ENCODE results near the gene KCNQ5. TPM values are rescaled to one million over a fixed set of nuclear protein-coding genes. Genes with fewer than 3 reads are reported as not detected.

KCNQ5 gene
- total RNA-seq, 1 donor from 2014 or later: 2.1 TPM

DNA sequence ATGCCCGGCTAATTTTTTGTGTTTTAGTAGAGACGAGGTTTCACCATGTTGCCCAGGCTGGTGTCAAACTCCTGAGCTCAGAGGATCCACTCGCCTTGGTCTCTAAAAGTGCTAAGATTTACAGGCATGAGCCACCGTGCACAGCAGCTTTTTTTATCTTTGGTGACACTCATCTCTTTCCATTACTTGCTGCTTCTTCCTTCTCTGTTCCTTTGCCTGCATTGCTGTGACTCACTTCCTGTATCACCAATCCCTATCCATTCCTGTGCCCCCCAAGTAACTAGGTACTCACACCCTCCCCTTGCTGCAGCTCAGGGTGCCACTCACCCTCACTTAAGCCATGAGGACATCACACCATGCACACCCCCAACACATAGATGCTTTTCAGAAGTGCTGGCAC, 578.9 kb downstream of the KCNQ5 start:
- Histone ChIP-seq H3K36me3 (ENCODE audit: control insufficient read depth, insufficient read depth, low read length) (no peaks in the 10 kb centered on the region), H3K4me3 (ENCODE audit: low read depth, low read length) (no peak overlapping the region), H3K27me3 (ENCODE audit: control insufficient read depth, insufficient read depth, low read length) (no peaks in the 10 kb centered on the region)
- DNase-seq (ENCODE audit: low read depth) (no peak), FAIRE-seq (no peak)
- TF ChIP-seq, protein P1, sequence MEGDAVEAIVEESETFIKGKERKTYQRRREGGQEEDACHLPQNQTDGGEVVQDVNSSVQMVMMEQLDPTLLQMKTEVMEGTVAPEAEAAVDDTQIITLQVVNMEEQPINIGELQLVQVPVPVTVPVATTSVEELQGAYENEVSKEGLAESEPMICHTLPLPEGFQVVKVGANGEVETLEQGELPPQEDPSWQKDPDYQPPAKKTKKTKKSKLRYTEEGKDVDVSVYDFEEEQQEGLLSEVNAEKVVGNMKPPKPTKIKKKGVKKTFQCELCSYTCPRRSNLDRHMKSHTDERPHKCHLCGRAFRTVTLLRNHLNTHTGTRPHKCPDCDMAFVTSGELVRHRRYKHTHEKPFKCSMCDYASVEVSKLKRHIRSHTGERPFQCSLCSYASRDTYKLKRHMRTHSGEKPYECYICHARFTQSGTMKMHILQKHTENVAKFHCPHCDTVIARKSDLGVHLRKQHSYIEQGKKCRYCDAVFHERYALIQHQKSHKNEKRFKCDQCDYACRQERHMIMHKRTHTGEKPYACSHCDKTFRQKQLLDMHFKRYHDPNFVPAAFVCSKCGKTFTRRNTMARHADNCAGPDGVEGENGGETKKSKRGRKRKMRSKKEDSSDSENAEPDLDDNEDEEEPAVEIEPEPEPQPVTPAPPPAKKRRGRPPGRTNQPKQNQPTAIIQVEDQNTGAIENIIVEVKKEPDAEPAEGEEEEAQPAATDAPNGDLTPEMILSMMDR (IDR thresholded peaks at IDR 0.05; ENCODE audit: insufficient read depth, low read length, severe bottlenecking): no peak

DNA sequence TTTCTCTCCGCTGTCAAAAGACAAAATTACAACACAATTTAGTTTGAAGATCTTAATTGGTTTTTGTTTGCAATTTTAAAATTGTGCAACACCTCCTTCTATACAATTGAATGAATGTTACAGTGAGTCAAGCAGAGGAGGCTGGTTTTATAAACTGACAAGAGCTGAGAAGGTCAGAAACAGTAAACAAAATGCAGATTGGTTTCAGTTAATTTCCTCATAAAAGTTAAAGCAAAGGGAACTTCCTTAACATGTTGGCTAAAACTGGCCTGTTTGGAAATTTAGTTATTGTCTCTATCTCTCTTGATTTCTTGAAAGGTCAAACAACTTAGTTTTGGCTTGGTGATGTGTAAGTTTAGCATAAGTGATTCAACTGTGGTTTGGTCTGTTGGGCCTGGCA, 581.2 kb downstream of the KCNQ5 start:
- Histone ChIP-seq H3K27me3 (ENCODE audit: control insufficient read depth, insufficient read depth, low read length) (no peaks in the 10 kb centered on the region), H3K36me3 (ENCODE audit: control insufficient read depth, insufficient read depth, low read length) (no peaks in the 10 kb centered on the region), H3K4me3 (ENCODE audit: low read depth, low read length) (no peak overlapping the region)
- peak; percentile 29 for DNase-seq (ENCODE audit: low read depth)
- TF ChIP-seq, protein P1 (IDR thresholded peaks at IDR 0.05; ENCODE audit: insufficient read depth, low read length, severe bottlenecking): no peak
- FAIRE-seq: no peak

DNA sequence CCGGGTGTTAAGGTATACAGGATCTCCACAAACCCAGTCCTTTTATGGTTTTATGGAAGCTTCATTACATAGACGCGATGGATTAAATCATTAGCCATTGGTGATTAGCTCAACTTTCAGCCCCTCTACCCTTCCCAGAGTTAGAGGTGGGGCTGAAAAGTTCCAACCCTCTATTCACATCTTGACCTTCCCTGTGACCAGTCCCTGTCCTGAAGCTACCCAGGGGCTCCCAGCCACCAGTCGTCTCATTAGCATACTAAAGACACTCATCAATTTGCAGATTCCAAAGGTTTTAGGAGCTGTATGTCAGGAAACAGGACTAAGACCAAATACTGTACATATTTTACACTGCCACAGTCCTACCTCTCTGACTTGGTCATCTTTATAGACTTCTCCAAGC, 582.4 kb downstream of the KCNQ5 start:
- Histone ChIP-seq H3K36me3 (ENCODE audit: control insufficient read depth, insufficient read depth, low read length) (no peaks in the 10 kb centered on the region), H3K27me3 (ENCODE audit: control insufficient read depth, insufficient read depth, low read length) (no peaks in the 10 kb centered on the region), H3K4me3 (ENCODE audit: low read depth, low read length) (no peak overlapping the region)
- no peak for DNase-seq (ENCODE audit: low read depth)
- no peak for FAIRE-seq
- TF ChIP-seq, protein P1 (IDR thresholded peaks at IDR 0.05; ENCODE audit: insufficient read depth, low read length, severe bottlenecking): no peak

DNA sequence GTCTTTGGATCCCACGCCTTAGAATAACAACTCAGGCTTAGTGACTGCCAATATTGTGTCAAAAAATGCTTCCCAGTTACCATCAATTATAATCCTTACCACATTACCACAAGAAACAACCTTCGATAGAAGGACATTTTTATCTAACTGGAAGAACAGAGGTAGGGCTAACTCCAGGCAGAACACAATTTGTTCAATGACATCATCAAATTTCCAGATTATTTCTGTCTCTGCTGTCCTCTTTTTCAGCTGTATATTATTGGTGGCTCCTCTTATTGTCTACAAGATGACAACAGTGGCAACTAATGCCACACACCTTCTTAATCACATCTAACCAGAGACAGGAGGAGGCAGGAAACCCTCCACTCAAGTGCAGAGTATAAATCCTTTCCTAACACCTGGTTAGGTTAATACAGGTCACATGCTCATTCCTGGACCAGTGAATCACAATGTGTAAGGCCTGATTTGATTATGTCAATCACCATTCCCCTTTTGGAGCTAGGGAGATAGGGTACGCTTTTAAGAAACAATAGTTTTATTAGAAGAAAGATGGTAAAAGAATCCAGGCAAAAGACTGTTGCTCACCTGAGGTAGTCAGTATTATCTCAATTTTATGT, 585.5 kb downstream of the KCNQ5 start:
- H3K27me3 ChIP-seq (ENCODE audit: control insufficient read depth, insufficient read depth, low read length): no peaks in the 10 kb centered on the region
- FAIRE-seq: no peak
- DNase-seq (ENCODE audit: low read depth): peak; percentile 54
- H3K36me3 ChIP-seq (ENCODE audit: control insufficient read depth, insufficient read depth, low read length): no peaks in the 10 kb centered on the region
- H3K4me3 ChIP-seq (ENCODE audit: low read depth, low read length): no peak overlapping the region
- TF ChIP-seq, protein P1 (IDR thresholded peaks at IDR 0.05; ENCODE audit: insufficient read depth, low read length, severe bottlenecking): no peak

DNA sequence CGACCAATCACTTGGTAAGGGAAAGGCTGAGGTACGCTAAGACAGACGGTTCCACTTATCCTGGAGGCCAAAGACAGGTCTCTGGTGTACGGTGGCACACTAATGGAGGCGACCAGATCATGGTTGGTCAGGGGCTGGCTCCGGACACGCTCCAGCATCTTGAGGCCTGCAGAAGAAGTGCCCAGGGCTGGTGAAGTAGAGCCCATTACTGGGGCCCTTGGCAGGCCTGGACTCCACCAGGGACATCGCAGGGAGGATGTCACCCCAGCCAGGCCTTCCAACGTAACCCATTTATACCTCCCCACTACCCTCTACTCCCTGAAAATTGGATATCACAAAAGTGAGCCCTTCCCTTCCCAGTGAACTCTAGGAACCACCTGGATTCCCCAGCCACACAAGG, 587.3 kb downstream of the KCNQ5 start:
- no peaks in the 10 kb centered on the region for H3K27me3 ChIP-seq (ENCODE audit: control insufficient read depth, insufficient read depth, low read length)
- TF ChIP-seq, protein P1 (IDR thresholded peaks at IDR 0.05; ENCODE audit: insufficient read depth, low read length, severe bottlenecking): no peak
- H3K4me3 ChIP-seq (ENCODE audit: low read depth, low read length): no peak overlapping the region
- FAIRE-seq: no peak
- no peak for DNase-seq (ENCODE audit: low read depth)
- H3K36me3 ChIP-seq (ENCODE audit: control insufficient read depth, insufficient read depth, low read length): no peaks in the 10 kb centered on the region

DNA sequence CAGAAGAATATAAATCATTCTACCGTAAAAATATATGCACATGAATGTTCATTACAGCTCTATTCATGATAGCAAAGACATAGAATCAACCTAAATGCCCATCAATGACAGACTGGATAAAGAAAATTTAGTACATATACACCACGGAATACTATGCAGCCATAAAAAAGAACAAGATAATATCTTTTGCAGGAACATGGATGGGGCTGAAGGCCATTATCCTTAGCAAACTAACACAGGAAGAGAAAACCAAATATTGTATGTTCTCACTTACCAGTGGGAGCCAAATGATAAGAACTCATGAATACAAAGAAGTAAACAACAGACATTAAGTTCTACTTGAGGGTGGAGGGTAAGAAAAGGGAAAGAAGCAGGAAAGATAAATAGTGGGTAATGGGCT, 595.0 kb downstream of the KCNQ5 start:
- Histone ChIP-seq H3K36me3 (ENCODE audit: control insufficient read depth, insufficient read depth, low read length) (no peaks in the 10 kb centered on the region), H3K4me3 (ENCODE audit: low read depth, low read length) (no peak overlapping the region), H3K27me3 (ENCODE audit: control insufficient read depth, insufficient read depth, low read length) (no peaks in the 10 kb centered on the region)
- no peak for DNase-seq (ENCODE audit: low read depth)
- TF ChIP-seq, protein P1 (IDR thresholded peaks at IDR 0.05; ENCODE audit: insufficient read depth, low read length, severe bottlenecking): no peak
- no peak for FAIRE-seq

Measured in bronchial epithelial cell (primary cell).